Panc1 (cell line): ENCODE results near the gene ERC2. TPM values are rescaled to one million over a fixed set of nuclear protein-coding genes. Genes with fewer than 3 reads are reported as not detected.

ENCODE experiments used
- ATAC-seq: fragments of 200-7000 bp; cut with Tn5 transposase; 2 replicates; pipeline ENCODE4 v1.9.1; 2020; ENCODE audit warnings: mild to moderate bottlenecking, moderate library complexity
- BruUV-seq: library from RNA; stranded (reverse); fragments of 400-500 nt; replicated peaks from 2 replicates; lab custom pipeline; 2021; lab: Mats Ljungman, UMichigan
- CTCF ChIA-PET: fragments of 300-600 bp; sonication (Branson Sonifier 250); formaldehyde crosslinking; loops from one replicate; lab custom pipeline; 2022; ENCODE audit warnings: antibody characterized with exemption; lab: Charles Lee
- POLR2A ChIA-PET: fragments of 300-600 bp; sonication (Branson Sonifier 250); formaldehyde crosslinking; loops from one replicate; lab custom pipeline; 2022; ENCODE audit warnings: antibody characterized with exemption; lab: Charles Lee
- DNase-seq: peaks from one replicate; pipeline ENCODE4 v3.0.0-alpha.2; 2010; ENCODE audit warnings: low read depth, low spot score
- H3K27ac ChIP-seq: 2 replicates; pipeline ENCODE4 v1.5.1; 2011; ENCODE audit warnings: mild to moderate bottlenecking, low read length, inconsistent platforms
- H3K27me3 ChIP-seq: fragments of 200-500 bp; sonication (Bioruptor generic); 2 replicates; pipeline ENCODE4 v1.6.0; 2014; ENCODE audit warnings: low read length, inconsistent platforms; ENCODE audit not compliant: control insufficient read depth, insufficient read depth
- H3K36me3 ChIP-seq: fragments of 200-500 bp; sonication (Bioruptor generic); 2 replicates; pipeline ENCODE4 v1.5.1; 2014; ENCODE audit warnings: inconsistent platforms, mild to moderate bottlenecking, low read length, moderate library complexity; ENCODE audit not compliant: control insufficient read depth, insufficient read depth
- H3K4me1 ChIP-seq: 2 replicates; pipeline ENCODE4 v1.5.1; 2011; ENCODE audit warnings: inconsistent platforms, mild to moderate bottlenecking, low read length, moderate library complexity; ENCODE audit not compliant: control insufficient read depth, insufficient read depth
- H3K4me3 ChIP-seq, 2 experiments: 2 replicates each; pipeline ENCODE4 v1.5.1; 2011 to 2012; ENCODE audit warnings: low read depth in 2 of 2, low read length in 2 of 2, mild to moderate bottlenecking in 2 of 2, inconsistent platforms in 1 of 2, moderate library complexity in 1 of 2
- H3K9me3 ChIP-seq: fragments of 200-500 bp; sonication (Bioruptor generic); 2 replicates; pipeline ENCODE4 v1.5.1; 2014; ENCODE audit warnings: low read depth, mild to moderate bottlenecking, inconsistent platforms, low read length, moderate library complexity; ENCODE audit not compliant: control insufficient read depth, insufficient read depth
- CTCF ChIP-seq: fragments of 450-650 bp; IDR thresholded peaks from 2 replicates; pipeline ENCODE4 v1.5.1; 2017; ENCODE audit warnings: mild to moderate bottlenecking
- POLR2AphosphoS5 ChIP-seq: IDR thresholded peaks from 2 replicates; pipeline ENCODE4 v1.6.1; 2012; ENCODE audit warnings: mild to moderate bottlenecking, low read depth, low read length, moderate library complexity
- REST ChIP-seq, 2 experiments: IDR thresholded peaks; 2 replicates each; pipeline ENCODE4 v1.6.1; 2011 to 2012; ENCODE audit warnings: low read depth in 2 of 2, control low read depth in 1 of 2, low read length in 1 of 2, mild to moderate bottlenecking in 1 of 2, moderate library complexity in 1 of 2; ENCODE audit not compliant: insufficient read depth in 1 of 2
- SIN3A ChIP-seq: IDR thresholded peaks from 2 replicates; pipeline ENCODE4 v1.6.1; 2012; ENCODE audit warnings: low read depth, mild to moderate bottlenecking, low read length, moderate library complexity, borderline replicate concordance; ENCODE audit not compliant: insufficient read depth
- TCF7L2 ChIP-seq: IDR thresholded peaks from 2 replicates; pipeline ENCODE4 v1.6.1; 2011; ENCODE audit warnings: mild to moderate bottlenecking, low read depth, low read length, inconsistent platforms
- in situ Hi-C: cut with HindIII; loops from 2 replicates; pipeline ENCODE4 v1.10.0; 2016; ENCODE audit warnings: low sequenced_read_pairs, low pct_unique_long_range_greater_than_20kb
- intact Hi-C: fragments of 100-400 bp; cut with micrococcal nuclease; formaldehyde crosslinking; loops from one replicate; pipeline ENCODE4 v1.10.0; 2022; ENCODE audit not compliant: unreplicated experiment
- total RNA-seq: library from RNA; stranded (reverse); gene quantifications from one replicate; pipeline ENCODE4 v1.2.1, GENCODE V29; 2021; ENCODE audit not compliant: unreplicated experiment

Gene ERC2
- total RNA-seq, 1 experiment from 2014 or later: 0.33 TPM

- ATAC-seq: no peak
- DNase-seq: no peak
- H3K27me3 ChIP-seq: no peaks in the 10 kb centered on the region
- no peak overlapping the region for H3K4me3 ChIP-seq
- in situ Hi-C loops (no loop called here), intact Hi-C loops (no loop called here)
- H3K4me1 ChIP-seq: no peaks in the 10 kb centered on the region
- H3K9me3 ChIP-seq: no peaks in the 10 kb centered on the region
- ChIA-PET POLR2A (no interaction called here), CTCF (no interaction called here)
- BruUV-seq: no TSS peak
- H3K27ac ChIP-seq: no peak overlapping the region
- no peak for TF ChIP-seq TCF7L2
- TF ChIP-seq SIN3A: no peak
- TF ChIP-seq CTCF: no peak
- TF ChIP-seq REST (IDR thresholded peaks at IDR 0.05; ENCODE audit: insufficient read depth in 1 of 2, low read depth in 2 of 2, low read length in 1 of 2): no peak
- no peak for TF ChIP-seq POLR2AphosphoS5
- no peaks in the 10 kb centered on the region for H3K36me3 ChIP-seq
Observed at GRCh38 chr3:55521064-55521737, 947.1 kb downstream of the ERC2 start.

GRCh38 chr3:55519019-55519418 is 949.2 kb downstream of the ERC2 start:
- ATAC-seq: no peak
- in situ Hi-C loops (no loop called here), intact Hi-C loops (no loop called here)
- H3K27me3 ChIP-seq: no peaks in the 10 kb centered on the region
- no peaks in the 10 kb centered on the region for H3K9me3 ChIP-seq
- no peaks in the 10 kb centered on the region for H3K4me1 ChIP-seq
- CTCF ChIA-PET: no interaction called here
- H3K4me3 ChIP-seq: no peak overlapping the region
- no TSS peak for BruUV-seq
- TF ChIP-seq POLR2AphosphoS5: no peak
- no peak for TF ChIP-seq TCF7L2
- no peak for TF ChIP-seq SIN3A
- no peak for TF ChIP-seq CTCF
- no peak for TF ChIP-seq REST (IDR thresholded peaks at IDR 0.05; ENCODE audit: insufficient read depth in 1 of 2, low read depth in 2 of 2, low read length in 1 of 2)
- DNase-seq: no peak
- POLR2A ChIA-PET: no interaction called here
- no peak overlapping the region for H3K27ac ChIP-seq
- no peaks in the 10 kb centered on the region for H3K36me3 ChIP-seq
